Keratinocyte (primary cell): Measurements from ENCODE around the gene FGF12. TPM values are rescaled to one million over a fixed set of nuclear protein-coding genes. Genes with fewer than 3 reads are reported as not detected.

Experiments
- DNase-seq: peaks from one replicate; pipeline ENCODE4 v3.0.0-alpha.2; 2011; ENCODE audit warnings: low read depth, missing footprints, low spot score
- FAIRE-seq: peaks from 2 replicates; lab custom pipeline; 2011; peaks lifted over from hg19 to GRCh38; lab: Jason Lieb, UNC
- H2AFZ ChIP-seq: 2 replicates; pipeline ENCODE4 v1.6.0; 2012; ENCODE audit warnings: low read length, control low read depth, inconsistent platforms; ENCODE audit not compliant: control insufficient read depth
- H3K27ac ChIP-seq: 2 replicates; pipeline ENCODE4 v1.5.1; 2011; ENCODE audit warnings: low read length; ENCODE audit not compliant: control insufficient read depth, insufficient read depth
- H3K27me3 ChIP-seq: 3 replicates; pipeline ENCODE4 v1.6.0; 2011; ENCODE audit warnings: low read length; ENCODE audit not compliant: control insufficient read depth, insufficient read depth; ENCODE audit errors: extremely low read depth
- H3K36me3 ChIP-seq, 2 experiments: 2 replicates in 1 of 2; 3 replicates in 1 of 2; pipeline ENCODE4 v1.5.1; 2011; ENCODE audit warnings: low read length in 2 of 2, mild to moderate bottlenecking in 1 of 2; ENCODE audit not compliant: control insufficient read depth in 2 of 2, insufficient read depth in 2 of 2; ENCODE audit errors: extremely low read depth in 1 of 2
- H3K4me1 ChIP-seq: 3 replicates; pipeline ENCODE4 v1.5.1; 2011; ENCODE audit warnings: low read length; ENCODE audit not compliant: control insufficient read depth, insufficient read depth; ENCODE audit errors: extremely low read depth
- H3K4me2 ChIP-seq: 3 replicates; pipeline ENCODE4 v1.6.0; 2011; ENCODE audit warnings: low read depth, low read length; ENCODE audit not compliant: control insufficient read depth, insufficient read depth; ENCODE audit errors: extremely low read depth
- H3K4me3 ChIP-seq, 3 experiments: fragments of 200-600 bp in 1 of 3; sonication (generic) in 1 of 3; 2 replicates in 2 of 3; 3 replicates in 1 of 3; pipeline ENCODE4 v1.5.1; 2011 to 2016; ENCODE audit warnings: low read length in 3 of 3, mild to moderate bottlenecking in 3 of 3, control low read depth in 2 of 3, inconsistent platforms in 1 of 3, low read depth in 1 of 3, mixed read lengths in 1 of 3, mixed run types in 1 of 3, moderate library complexity in 1 of 3; ENCODE audit not compliant: control insufficient read depth in 2 of 3, insufficient read depth in 2 of 3; ENCODE audit errors: extremely low read depth in 1 of 3
- H3K79me2 ChIP-seq: 2 replicates; pipeline ENCODE4 v1.6.0; 2012; ENCODE audit warnings: low read length; ENCODE audit not compliant: control insufficient read depth, insufficient read depth
- H3K9ac ChIP-seq: 3 replicates; pipeline ENCODE4 v1.6.0; 2011; ENCODE audit warnings: low read length; ENCODE audit not compliant: control insufficient read depth, insufficient read depth; ENCODE audit errors: extremely low read depth
- H3K9me1 ChIP-seq: 3 replicates; pipeline ENCODE4 v1.6.0; 2011; ENCODE audit warnings: low read length; ENCODE audit not compliant: control insufficient read depth, insufficient read depth; ENCODE audit errors: extremely low read depth
- H3K9me3 ChIP-seq: 2 replicates; pipeline ENCODE4 v1.5.1; 2012; ENCODE audit warnings: low read depth, low read length; ENCODE audit not compliant: control insufficient read depth
- H4K20me1 ChIP-seq: 3 replicates; pipeline ENCODE4 v1.6.0; 2011; ENCODE audit warnings: low read length; ENCODE audit not compliant: control insufficient read depth, insufficient read depth; ENCODE audit errors: extremely low read depth
- EZH2 ChIP-seq: IDR thresholded peaks from one replicate; pipeline ENCODE4 v1.6.1; 2012; ENCODE audit warnings: inconsistent platforms, mild to moderate bottlenecking, low read length, moderate library complexity
- dilution Hi-C: fragments of 300-500 bp; cut with MboI; formaldehyde crosslinking; loops from one replicate; pipeline ENCODE4 v1.7.0; 2020; ENCODE audit warnings: low sequenced_read_pairs; ENCODE audit not compliant: extremely low pct_ligation_motif_present
- polyA plus RNA-seq, 5 experiments: library from polyadenylated mRNA; depleted of rRNA in 3 of 5; stranded (reverse) in 3 of 5; stranded (forward) in 1 of 5; unstranded in 1 of 5; fragments of >200 nt; gene quantifications; 1 replicate in 1 of 5; 2 replicates in 3 of 5; 3 replicates in 1 of 5; pipeline versions ENCODE4 v1.2.1 to v1.2.3, GENCODE V29; 2011 to 2012; ENCODE audit warnings: missing spikeins in 2 of 5, low read depth in 1 of 5, low replicate concordance in 1 of 5
- TF ChIP-seq, protein P1 (sequence below), 3 experiments: IDR thresholded peaks in 1 of 3; conservative IDR thresholded peaks in 1 of 3; optimal IDR thresholded peaks in 1 of 3; 2 replicates in 2 of 3; 3 replicates in 1 of 3; pipeline versions ENCODE3 to v1.5.1; 2011; ENCODE audit warnings: low read length in 3 of 3, mild to moderate bottlenecking in 3 of 3, moderate library complexity in 2 of 3, control low read depth in 1 of 3, inconsistent platforms in 1 of 3; ENCODE audit not compliant: insufficient read depth in 2 of 3; ENCODE audit errors: extremely low read depth in 1 of 3

The FGF12 gene
- polyA plus RNA-seq, 1 donor (not counting 4 experiments of a cell fraction or from before 2014, with no cell fraction given), result 4.1 TPM

DNA sequence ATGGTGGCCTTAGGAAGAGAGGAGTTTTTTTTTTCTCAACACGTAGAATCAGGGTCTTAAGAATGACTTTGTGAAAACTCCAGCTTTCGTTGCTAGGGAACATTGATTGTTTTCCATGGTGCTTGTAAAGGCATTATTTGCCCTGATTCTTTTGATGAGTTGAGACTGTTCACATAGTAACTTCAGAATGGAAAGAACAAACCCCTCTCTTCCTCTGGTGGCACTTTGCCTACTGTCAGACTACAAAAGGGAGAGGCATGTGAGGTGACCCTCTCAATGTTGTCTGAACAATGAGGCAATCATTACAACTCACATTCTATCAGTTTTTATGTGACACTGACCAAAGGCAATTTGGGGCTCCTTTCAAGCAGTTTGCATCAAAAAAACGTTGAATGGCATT is 477.8 kb downstream of the FGF12 start:
- no peak for FAIRE-seq

DNA sequence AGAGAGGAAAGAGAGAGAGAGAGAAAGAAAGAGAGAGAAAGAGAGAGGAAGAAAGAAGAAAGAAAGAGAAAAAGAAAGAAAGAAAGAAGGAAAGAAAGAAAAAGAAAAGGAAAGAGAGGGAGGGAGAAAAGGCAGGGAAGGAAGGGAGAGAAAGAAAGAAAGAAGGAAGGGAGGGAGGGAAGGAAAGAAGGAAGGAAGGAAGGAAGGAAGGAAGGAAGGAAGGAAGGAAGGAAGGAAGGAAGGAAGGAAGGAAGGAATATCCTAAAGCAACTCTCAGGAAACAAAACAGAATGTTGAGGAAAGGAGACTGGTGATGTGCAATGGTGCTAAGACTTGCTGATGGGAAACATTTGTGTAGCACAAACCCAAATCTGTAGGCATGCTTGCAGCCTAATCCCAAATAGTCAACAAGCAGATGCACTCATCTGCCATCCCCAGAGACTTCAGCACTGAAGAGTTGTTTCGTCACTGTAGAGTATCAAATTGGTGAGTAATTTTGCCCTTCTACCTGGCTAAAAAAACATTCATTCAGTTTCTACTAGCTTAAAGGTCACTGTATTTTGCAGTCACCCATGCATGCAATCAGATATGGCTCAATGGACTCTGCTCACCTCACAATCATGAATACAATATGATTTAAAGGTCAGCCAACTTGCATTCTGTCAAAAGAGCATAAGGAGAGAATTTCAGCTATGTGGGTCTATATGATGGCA is 480.3 kb downstream of the FGF12 start:
- dilution Hi-C loops, result loop anchor here (25.0 kb wide), 1 partner anchor 90 kb away; no protein-coding TSS in a partner anchor
- Histone ChIP-seq H3K36me3 (no peaks in the 10 kb centered on the region), H3K9me1 (no peaks in the 10 kb centered on the region), H3K9me3 (no peaks in the 10 kb centered on the region), H4K20me1 (no peaks in the 10 kb centered on the region), H3K4me1 (no peaks in the 10 kb centered on the region), H3K79me2 (no peaks in the 10 kb centered on the region), H3K4me3 (no peak overlapping the region), H3K27ac (no peak overlapping the region), H3K27me3 (no peaks in the 10 kb centered on the region), H3K4me2 (no peak overlapping the region), H3K9ac (no peak overlapping the region), H2AFZ (no peak overlapping the region)
- TF ChIP-seq, protein P1, sequence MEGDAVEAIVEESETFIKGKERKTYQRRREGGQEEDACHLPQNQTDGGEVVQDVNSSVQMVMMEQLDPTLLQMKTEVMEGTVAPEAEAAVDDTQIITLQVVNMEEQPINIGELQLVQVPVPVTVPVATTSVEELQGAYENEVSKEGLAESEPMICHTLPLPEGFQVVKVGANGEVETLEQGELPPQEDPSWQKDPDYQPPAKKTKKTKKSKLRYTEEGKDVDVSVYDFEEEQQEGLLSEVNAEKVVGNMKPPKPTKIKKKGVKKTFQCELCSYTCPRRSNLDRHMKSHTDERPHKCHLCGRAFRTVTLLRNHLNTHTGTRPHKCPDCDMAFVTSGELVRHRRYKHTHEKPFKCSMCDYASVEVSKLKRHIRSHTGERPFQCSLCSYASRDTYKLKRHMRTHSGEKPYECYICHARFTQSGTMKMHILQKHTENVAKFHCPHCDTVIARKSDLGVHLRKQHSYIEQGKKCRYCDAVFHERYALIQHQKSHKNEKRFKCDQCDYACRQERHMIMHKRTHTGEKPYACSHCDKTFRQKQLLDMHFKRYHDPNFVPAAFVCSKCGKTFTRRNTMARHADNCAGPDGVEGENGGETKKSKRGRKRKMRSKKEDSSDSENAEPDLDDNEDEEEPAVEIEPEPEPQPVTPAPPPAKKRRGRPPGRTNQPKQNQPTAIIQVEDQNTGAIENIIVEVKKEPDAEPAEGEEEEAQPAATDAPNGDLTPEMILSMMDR (optimal IDR thresholded peaks at IDR 0.05 in 1 of 3, IDR thresholded peaks at IDR 0.05 in 1 of 3, conservative IDR thresholded peaks at IDR 0.05 in 1 of 3; ENCODE audit: extremely low read depth in 1 of 3, insufficient read depth in 2 of 3, low read length in 3 of 3), result no peak
- no peak for TF ChIP-seq EZH2
- FAIRE-seq (no peak), DNase-seq (no peak)

More for the DNA sequence above, 477.8 kb downstream of the FGF12 start:
- H3K4me1 ChIP-seq, result no peaks in the 10 kb centered on the region
- H3K27ac ChIP-seq, result no peak overlapping the region
- H3K36me3 ChIP-seq, result no peaks in the 10 kb centered on the region
- TF ChIP-seq, protein P1 (optimal IDR thresholded peaks at IDR 0.05 in 1 of 3, IDR thresholded peaks at IDR 0.05 in 1 of 3, conservative IDR thresholded peaks at IDR 0.05 in 1 of 3; ENCODE audit: extremely low read depth in 1 of 3, insufficient read depth in 2 of 3, low read length in 3 of 3), result no peak
- no peak for TF ChIP-seq EZH2
- no peaks in the 10 kb centered on the region for H3K9me3 ChIP-seq
- DNase-seq, result no peak
- no peak overlapping the region for H2AFZ ChIP-seq
- H4K20me1 ChIP-seq, result no peaks in the 10 kb centered on the region
- H3K4me2 ChIP-seq, result no peak overlapping the region
- H3K27me3 ChIP-seq, result no peaks in the 10 kb centered on the region
- dilution Hi-C loops, result loop anchor here (25.0 kb wide), 1 partner anchor 88 kb away; no protein-coding TSS in a partner anchor
- no peaks in the 10 kb centered on the region for H3K79me2 ChIP-seq
- no peaks in the 10 kb centered on the region for H3K9me1 ChIP-seq
- no peak overlapping the region for H3K4me3 ChIP-seq
- no peak overlapping the region for H3K9ac ChIP-seq
